HUES48 (cell line): ENCODE data around the gene MARCHF3.

Source experiments
- H3K27ac ChIP-seq: one replicate; pipeline ENCODE4 v1.7.0; 2013; ENCODE audit warnings: low read depth, low read length, inconsistent platforms
- H3K27me3 ChIP-seq: 2 replicates; pipeline ENCODE4 v1.6.1; 2013; ENCODE audit warnings: mild to moderate bottlenecking, low read length; ENCODE audit not compliant: control insufficient read depth, insufficient read depth
- H3K36me3 ChIP-seq: 2 replicates; pipeline ENCODE4 v1.6.1; 2013; ENCODE audit warnings: low read length; ENCODE audit not compliant: control insufficient read depth, insufficient read depth
- H3K4me1 ChIP-seq: 2 replicates; pipeline ENCODE4 v1.6.1; 2013; ENCODE audit warnings: mild to moderate bottlenecking, low read length; ENCODE audit not compliant: control insufficient read depth, insufficient read depth
- H3K4me3 ChIP-seq: 2 replicates; pipeline ENCODE4 v1.5.1; 2013; ENCODE audit warnings: mild to moderate bottlenecking, low read depth, low read length
- H3K9ac ChIP-seq: 2 replicates; pipeline ENCODE4 v1.6.1; 2013; ENCODE audit warnings: mild to moderate bottlenecking, low read depth, low read length, moderate library complexity
- H3K9me3 ChIP-seq: 2 replicates; pipeline ENCODE4 v1.6.1; 2013; ENCODE audit warnings: low read length; ENCODE audit not compliant: control insufficient read depth, insufficient read depth

Gene MARCHF3

DNA sequence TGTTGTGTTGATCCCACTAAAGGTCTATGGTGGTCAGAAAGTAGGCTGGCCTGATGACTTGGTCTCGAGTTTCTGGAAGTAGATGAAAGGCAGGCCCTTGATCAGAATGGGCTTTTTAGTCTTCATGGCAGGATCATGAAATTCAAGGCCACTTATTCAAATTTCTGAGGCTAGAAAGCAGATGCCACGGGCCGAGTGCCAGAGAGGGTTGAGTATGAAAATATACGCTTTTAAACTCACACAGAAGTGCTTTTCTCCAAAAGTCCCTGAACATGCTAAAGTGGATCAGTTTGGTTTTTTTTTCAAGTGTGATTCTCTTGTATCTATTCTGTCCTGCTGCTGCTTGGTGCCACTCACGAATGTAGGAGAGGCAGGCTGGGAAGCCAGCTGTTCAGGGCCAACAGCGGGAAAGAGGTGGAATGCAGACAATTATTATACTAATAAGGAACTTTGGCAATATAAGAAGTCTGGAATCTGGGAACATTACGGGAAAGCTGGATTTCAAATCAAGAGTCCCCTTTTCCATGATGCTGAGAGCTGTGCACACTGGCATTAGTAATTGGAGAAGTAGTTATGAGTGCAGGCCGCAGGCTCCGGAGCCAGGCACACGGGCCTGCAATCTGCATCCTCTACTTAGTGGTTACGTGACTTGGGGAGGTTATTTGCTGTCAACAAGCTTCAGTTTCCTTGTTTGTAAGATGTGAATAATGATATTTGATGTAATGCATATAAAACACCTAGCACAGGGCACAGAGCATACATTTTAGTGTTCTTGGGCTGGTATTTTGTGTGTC lies 157.6 kb downstream of the MARCHF3 start:
- no peak overlapping the region for H3K9ac ChIP-seq
- no peak overlapping the region for H3K27ac ChIP-seq
- H3K36me3 ChIP-seq, result no peaks in the 10 kb centered on the region
- H3K27me3 ChIP-seq, result no peaks in the 10 kb centered on the region
- no peaks in the 10 kb centered on the region for H3K9me3 ChIP-seq
- peaks cover 21% of the 10 kb centered on the region for H3K4me1 ChIP-seq
- H3K4me3 ChIP-seq, result no peak overlapping the region

DNA sequence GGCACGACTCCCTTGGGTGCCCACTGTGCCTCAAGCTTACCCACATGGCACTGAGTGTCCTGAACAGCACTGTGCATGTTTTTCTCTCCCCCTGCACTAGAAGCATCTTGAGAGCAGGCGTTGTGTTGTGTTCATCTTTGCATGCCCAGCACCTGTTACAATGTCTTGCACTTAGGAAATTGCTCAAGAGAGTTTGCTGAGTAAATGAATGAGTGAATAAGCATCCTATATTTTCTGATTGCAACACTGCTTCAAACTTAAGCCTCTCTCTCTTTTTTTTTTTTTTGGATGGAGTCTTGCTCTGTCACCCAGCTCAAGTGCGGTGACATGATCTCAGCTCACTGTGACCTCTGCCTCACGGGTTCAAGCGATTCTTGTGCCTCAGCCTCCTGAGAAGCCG lies 158.9 kb downstream of the MARCHF3 start:
- no peaks in the 10 kb centered on the region for H3K27me3 ChIP-seq
- peaks cover 21% of the 10 kb centered on the region for H3K4me1 ChIP-seq
- no peaks in the 10 kb centered on the region for H3K9me3 ChIP-seq
- no peak overlapping the region for H3K4me3 ChIP-seq
- H3K27ac ChIP-seq, result no peak overlapping the region
- H3K9ac ChIP-seq, result no peak overlapping the region
- no peaks in the 10 kb centered on the region for H3K36me3 ChIP-seq

DNA sequence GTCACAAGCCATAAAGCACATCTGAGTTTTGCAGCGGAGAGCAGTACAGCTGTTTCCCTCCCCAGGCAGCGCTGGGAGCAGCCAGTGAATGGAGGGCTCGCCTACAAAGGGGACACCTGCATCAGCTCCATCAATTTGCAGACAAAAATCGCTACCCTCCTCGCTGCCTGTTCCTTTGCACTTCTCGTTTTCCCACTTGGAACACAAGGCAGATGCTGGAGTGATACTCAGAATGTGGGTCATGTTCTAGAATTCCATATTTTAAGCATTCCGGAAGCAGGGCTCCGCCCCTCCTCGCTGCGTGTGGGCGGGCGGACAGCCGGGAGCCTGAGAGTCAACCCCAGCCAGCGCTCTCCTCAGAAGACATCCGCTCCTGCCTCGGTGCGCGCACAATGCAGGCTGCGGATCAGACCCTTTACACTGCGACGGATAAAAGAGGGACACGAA lies 161.3 kb downstream of the MARCHF3 start:
- Histone ChIP-seq H3K4me3 (peak overlapping the region; percentile 56), H3K36me3 (no peaks in the 10 kb centered on the region), H3K4me1 (peaks cover 11% of the 10 kb centered on the region), H3K27ac (no peak overlapping the region), H3K27me3 (no peaks in the 10 kb centered on the region), H3K9me3 (no peaks in the 10 kb centered on the region), H3K9ac (no peak overlapping the region)

DNA sequence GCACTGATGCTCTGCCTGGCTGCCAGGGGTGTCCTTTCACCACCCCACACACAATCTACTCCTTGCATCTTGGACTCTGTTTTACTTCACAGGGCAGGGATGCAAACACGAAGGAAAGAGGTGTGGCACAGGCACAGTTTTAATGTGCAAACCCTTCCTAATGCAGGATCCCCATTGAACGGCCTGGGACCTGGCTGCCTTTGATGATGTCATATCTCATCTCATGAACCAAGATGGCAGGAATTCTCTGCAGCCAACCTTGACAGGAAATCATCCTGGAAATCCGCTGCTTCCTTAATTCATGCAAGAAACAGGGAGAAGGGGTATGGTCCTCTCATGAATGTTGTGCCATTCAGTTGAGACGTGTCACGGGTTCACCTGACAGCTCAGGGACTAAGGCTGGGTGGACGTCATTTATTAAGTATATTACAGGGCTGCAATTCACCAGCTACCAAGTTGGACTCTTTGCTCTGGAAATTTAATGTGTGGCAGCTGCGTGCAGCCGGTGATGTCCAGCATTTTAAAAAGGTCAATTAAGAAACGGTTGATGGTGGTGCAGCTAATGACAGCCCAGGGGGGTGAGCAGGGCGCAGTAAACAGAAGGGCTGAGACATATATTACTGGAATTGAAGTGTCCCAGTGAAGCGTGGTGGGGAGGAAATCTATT lies 161.9 kb downstream of the MARCHF3 start:
- H3K9ac ChIP-seq, result no peak overlapping the region
- no peaks in the 10 kb centered on the region for H3K36me3 ChIP-seq
- H3K27ac ChIP-seq, result no peak overlapping the region
- no peaks in the 10 kb centered on the region for H3K9me3 ChIP-seq
- peak overlapping the region; percentile 56; the same call in 1 of the 2 replicates for H3K4me3 ChIP-seq
- H3K27me3 ChIP-seq, result no peaks in the 10 kb centered on the region
- H3K4me1 ChIP-seq, result peaks cover 11% of the 10 kb centered on the region

DNA sequence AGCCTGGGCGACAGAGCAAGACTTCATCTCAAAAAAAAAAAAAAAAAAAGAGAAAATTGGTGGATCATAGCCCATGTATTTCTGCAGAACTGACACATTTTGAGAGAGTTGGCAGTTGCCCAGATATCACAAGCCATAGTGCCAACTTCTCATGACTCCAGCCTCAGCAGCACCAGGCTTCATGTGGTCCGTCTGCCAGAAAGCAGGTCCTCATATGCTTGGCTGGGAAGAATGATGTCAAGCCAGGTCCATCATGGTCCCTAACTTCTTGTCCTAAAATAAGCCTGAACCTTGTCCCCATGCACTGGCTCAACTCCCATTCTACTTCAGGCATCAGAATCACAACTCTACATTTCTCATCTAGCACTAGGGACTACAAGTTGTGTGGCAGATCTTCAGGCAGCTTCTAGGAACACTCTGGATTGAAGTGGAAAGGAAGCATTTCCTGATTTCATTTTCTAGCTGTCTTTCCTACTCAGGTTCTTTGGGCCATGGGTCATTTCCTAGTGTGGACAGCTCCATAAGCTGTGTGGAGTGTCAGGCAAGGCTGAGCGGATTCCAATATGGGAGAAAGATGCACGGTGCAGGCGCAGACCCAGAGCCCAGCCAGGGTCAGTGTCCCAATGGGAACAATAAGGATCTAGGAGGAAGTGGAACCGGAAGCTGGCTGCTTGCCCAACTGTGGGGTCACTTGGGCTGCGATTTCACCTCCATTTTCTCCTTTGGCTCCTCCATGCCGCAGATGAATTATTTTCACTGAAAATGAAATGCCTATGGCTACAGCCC lies 163.3 kb downstream of the MARCHF3 start:
- Histone ChIP-seq H3K9ac (no peak overlapping the region), H3K4me3 (no peak overlapping the region), H3K27me3 (no peaks in the 10 kb centered on the region), H3K36me3 (no peaks in the 10 kb centered on the region), H3K27ac (no peak overlapping the region), H3K9me3 (no peaks in the 10 kb centered on the region), H3K4me1 (peaks cover 11% of the 10 kb centered on the region)

DNA sequence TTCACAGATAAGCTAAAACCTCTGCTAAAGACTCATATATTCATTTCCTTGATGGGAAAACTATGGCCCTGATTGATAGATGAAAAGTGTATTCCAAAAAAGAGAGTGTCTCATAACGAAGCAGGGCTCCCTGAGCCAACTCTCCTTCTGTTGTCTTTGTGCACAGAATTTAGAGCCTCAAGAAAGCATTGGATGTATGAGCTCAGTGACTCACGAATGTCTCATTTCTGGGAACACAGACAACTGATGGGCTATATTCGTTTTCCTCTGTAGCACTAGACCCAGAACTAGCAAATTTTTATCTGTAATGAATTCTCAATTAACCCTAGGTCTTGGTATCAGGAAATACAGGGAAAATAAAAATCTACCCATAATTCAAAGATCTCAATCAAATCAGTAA lies 165.1 kb downstream of the MARCHF3 start:
- no peak overlapping the region for H3K27ac ChIP-seq
- peaks cover 11% of the 10 kb centered on the region for H3K4me1 ChIP-seq
- no peak overlapping the region for H3K9ac ChIP-seq
- no peaks in the 10 kb centered on the region for H3K36me3 ChIP-seq
- H3K4me3 ChIP-seq, result no peak overlapping the region
- H3K9me3 ChIP-seq, result no peaks in the 10 kb centered on the region
- H3K27me3 ChIP-seq, result no peaks in the 10 kb centered on the region

DNA sequence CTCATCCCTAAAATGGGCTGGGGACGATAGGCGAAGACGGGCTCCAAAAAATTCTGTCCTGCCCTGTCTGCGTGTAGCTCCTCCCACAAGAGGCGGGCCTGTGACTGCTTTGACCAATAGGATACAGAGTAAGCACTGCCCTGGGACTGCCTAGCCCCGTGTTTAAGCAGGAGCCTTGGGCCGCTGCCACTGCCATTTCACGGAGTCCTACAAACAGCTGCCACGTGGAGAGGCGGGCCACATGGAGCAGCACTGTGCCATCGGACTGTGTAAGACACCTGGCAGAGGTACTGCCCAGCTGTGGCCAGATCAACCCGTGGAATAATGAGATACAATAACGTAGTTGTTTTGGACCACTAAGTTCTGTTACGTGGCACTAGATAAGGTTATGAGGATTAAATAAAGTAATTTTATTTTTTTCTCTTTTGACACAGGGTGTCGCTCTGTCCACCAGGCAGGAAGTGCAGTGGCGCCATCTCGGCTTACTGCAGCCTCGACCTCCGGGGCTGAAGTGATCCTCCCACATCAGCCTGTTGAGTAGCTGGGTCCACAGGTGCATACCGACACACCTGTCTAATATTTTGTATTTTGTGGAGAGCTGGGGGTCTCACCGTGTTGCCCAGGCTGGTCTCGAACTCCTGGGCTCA lies 166.2 kb downstream of the MARCHF3 start:
- no peak overlapping the region for H3K9ac ChIP-seq
- H3K27ac ChIP-seq, result no peak overlapping the region
- no peaks in the 10 kb centered on the region for H3K27me3 ChIP-seq

DNA sequence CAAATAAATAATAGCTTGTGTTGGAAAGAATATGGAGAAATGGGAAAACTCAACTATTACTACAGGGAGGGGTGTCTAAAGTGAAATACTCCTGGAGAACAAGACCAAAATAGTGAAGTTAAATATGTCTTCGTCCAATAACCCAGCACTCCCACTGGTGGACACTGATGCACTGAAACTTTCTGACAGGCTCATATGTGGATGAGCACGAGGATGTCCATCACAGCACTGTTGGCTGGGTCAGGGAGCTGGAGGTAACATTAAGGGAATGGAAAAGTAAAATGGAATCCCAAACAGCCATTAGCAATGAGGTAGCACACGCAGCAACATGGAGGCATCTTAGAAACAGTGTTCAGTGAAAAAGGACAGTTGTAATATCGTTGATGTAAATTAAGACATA lies 167.0 kb downstream of the MARCHF3 start:
- no peak overlapping the region for H3K4me3 ChIP-seq
- no peaks in the 10 kb centered on the region for H3K9me3 ChIP-seq
- H3K4me1 ChIP-seq, result peaks cover under 1% of the 10 kb centered on the region; the same call in 1 of the 2 replicates
- H3K9ac ChIP-seq, result no peak overlapping the region
- H3K36me3 ChIP-seq, result no peaks in the 10 kb centered on the region
- no peak overlapping the region for H3K27ac ChIP-seq
- no peaks in the 10 kb centered on the region for H3K27me3 ChIP-seq

More for the DNA sequence above, 166.2 kb downstream of the MARCHF3 start:
- H3K9me3 ChIP-seq, result no peaks in the 10 kb centered on the region
- H3K36me3 ChIP-seq, result no peaks in the 10 kb centered on the region
- no peak overlapping the region for H3K4me3 ChIP-seq
- peaks cover 6% of the 10 kb centered on the region for H3K4me1 ChIP-seq

DNA sequence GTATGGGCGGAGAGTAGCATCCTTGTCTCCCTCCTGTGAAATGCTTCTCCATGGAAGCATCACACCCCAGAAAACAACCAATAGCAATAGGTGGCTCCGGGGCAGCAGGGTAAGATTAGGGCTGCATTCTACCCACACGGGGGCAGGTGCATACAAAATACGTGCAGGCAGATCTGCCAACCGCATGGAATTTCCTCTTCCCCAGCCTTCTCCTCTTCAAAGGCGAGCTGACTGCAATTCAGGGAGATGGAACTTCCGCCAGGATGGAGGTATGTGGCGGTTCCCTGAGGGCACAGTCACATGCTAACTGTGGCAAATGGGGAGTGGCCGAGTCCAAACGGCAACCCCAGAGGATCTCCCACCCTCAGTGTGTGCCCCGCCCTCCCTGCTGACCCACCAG lies 171.9 kb downstream of the MARCHF3 start:
- no peaks in the 10 kb centered on the region for H3K27me3 ChIP-seq
- H3K9me3 ChIP-seq, result no peaks in the 10 kb centered on the region
- H3K36me3 ChIP-seq, result peaks cover 3% of the 10 kb centered on the region; the same call in 1 of the 2 replicates
- peaks cover 13% of the 10 kb centered on the region for H3K4me1 ChIP-seq
- H3K9ac ChIP-seq, result no peak overlapping the region
- no peak overlapping the region for H3K27ac ChIP-seq
- H3K4me3 ChIP-seq, result no peak overlapping the region

DNA sequence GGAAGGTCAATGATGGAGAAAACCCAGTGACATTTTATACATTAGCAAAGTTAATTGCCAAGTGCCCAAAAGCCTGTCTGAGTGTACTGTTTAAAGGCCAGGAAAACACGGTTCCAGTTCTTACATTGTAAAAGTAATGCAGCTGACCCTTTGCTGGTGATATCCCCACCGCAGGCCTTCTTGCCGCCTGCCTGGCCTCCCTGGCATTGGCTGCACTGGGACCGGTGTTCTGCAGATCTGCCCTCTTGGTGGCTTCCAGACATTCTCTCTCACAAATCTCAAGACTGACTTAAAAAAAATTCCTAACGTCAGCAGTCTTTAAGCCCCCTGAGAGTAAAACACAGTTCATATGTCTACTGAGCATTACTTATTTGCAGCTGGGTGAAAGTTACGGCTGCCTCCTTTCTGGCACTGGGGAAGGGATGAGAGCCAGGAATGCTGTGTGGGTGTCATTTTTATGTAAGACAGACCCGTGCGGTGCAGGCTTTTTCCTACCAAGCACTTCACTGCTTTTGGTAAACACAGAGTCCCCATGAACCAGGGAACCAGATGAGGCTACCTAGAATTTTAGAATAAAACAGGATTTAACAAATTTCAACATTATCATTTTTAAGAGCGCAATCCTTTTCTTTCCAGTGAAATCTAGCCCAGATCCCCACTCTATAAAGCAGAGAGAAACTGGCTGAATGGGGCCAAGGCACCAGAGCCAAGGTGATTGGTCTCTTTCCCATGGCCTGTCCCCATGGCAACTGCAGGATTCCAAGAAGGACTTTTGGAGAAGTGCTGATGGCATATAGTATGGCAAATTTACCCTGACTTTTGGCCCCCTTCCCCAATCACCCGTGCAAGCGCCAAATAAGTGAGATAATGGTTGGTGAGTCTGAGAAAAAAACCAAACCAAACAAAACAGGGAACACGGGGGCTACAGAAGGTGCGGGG lies 172.6 kb downstream of the MARCHF3 start:
- H3K27ac ChIP-seq, result no peak overlapping the region
- peaks cover 3% of the 10 kb centered on the region; the same call in 1 of the 2 replicates for H3K36me3 ChIP-seq
- no peak overlapping the region for H3K4me3 ChIP-seq
- H3K27me3 ChIP-seq, result no peaks in the 10 kb centered on the region
- no peaks in the 10 kb centered on the region for H3K9me3 ChIP-seq
- H3K4me1 ChIP-seq, result peaks cover 13% of the 10 kb centered on the region
- no peak overlapping the region for H3K9ac ChIP-seq
